Fibroblast of pulmonary artery (primary cell): ENCODE results near the gene RIIAD1.
A peak's percentile ranks its signal among the peaks of the same experiment; 100 is the strongest.

Experiments
- DNase-seq: peaks from one replicate; pipeline ENCODE4 v3.0.0-alpha.2; 2010; ENCODE audit warnings: low read depth
- H3K4me3 ChIP-seq: replicated peaks from 2 replicates; pipeline ENCODE4 v1.5.1; 2011; ENCODE audit warnings: low read depth, mild to moderate bottlenecking, control low read depth, low read length, moderate library complexity
- CTCF ChIP-seq: IDR thresholded peaks from 2 replicates; pipeline ENCODE4 v1.5.1; 2011; ENCODE audit warnings: mild to moderate bottlenecking, control low read depth, low read length, inconsistent platforms; ENCODE audit errors: missing control alignments

RIIAD1 gene

GRCh38 chr1:151710187-151710840 is 11.0 kb upstream of the RIIAD1 start:
- peak; percentile 49 for DNase-seq
- no peak for TF ChIP-seq CTCF
- H3K4me3 ChIP-seq, result no peak overlapping the region

- no peak for DNase-seq
- H3K4me3 ChIP-seq, result no peak overlapping the region
- no peak for TF ChIP-seq CTCF
Measured at GRCh38 chr1:151711044-151711800, 10.1 kb upstream of the RIIAD1 start.

- no peak for DNase-seq
- no peak for TF ChIP-seq CTCF
- H3K4me3 ChIP-seq, result no peak overlapping the region
Measured at GRCh38 chr1:151711951-151712350, 9.4 kb upstream of the RIIAD1 start.

- no peak overlapping the region for H3K4me3 ChIP-seq
- no peak for DNase-seq
- no peak for TF ChIP-seq CTCF
Measured at GRCh38 chr1:151713044-151713443, 8.3 kb upstream of the RIIAD1 start.

- H3K4me3 ChIP-seq, result no peak overlapping the region
- no peak for DNase-seq
- no peak for TF ChIP-seq CTCF
Measured at GRCh38 chr1:151713874-151714273, 7.4 kb upstream of the RIIAD1 start.

- TF ChIP-seq CTCF, result no peak
- H3K4me3 ChIP-seq, result no peak overlapping the region
- no peak for DNase-seq
Measured at GRCh38 chr1:151714820-151715725, 6.2 kb upstream of the RIIAD1 start.
